GM19023 (cell line): ENCODE data around the gene SMAD7.

Experiments used
- ATAC-seq: cut with Tn5 transposase; IDR thresholded peaks from one replicate; pipeline ENCODE4 v1.9.1; 2021; ENCODE audit warnings: mild to moderate bottlenecking, moderate library complexity; ENCODE audit not compliant: unreplicated experiment

Gene SMAD7

DNA sequence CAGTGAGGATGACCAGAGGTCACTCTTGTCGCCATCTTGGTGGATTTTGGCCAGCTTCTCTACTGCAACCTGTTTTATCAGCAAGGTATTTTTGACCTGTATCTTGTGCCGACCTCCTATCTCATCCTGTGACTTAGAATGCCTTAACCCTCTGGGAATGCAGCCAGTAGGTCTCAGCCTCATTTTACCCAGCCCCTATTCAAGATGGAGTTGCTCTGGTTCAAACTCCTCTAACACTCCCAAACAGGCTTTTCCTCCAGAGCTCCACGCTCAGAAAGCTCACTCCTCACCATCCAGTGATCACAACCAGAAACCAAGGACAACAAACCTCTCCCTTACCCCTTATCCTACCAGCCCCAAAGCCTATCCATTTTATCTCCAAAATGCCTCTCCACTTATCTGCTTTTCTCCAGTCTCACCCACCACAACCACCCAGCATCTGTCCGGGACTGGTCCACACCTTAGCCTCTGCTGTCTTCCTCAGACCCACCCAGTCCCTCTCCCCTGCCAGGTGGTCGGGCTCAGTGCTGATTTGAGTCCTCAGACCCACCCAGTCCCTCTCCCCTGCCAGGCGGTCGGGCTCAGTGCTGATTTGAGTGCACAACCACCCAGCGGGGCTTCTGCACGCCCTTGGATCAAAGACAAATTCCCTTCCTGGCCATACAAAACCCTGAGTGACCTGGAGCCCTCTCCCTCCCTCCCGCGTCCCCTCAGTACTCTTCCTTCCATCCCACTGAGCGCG is 11.7 kb upstream of the SMAD7 start:
- ATAC-seq: no peak

DNA sequence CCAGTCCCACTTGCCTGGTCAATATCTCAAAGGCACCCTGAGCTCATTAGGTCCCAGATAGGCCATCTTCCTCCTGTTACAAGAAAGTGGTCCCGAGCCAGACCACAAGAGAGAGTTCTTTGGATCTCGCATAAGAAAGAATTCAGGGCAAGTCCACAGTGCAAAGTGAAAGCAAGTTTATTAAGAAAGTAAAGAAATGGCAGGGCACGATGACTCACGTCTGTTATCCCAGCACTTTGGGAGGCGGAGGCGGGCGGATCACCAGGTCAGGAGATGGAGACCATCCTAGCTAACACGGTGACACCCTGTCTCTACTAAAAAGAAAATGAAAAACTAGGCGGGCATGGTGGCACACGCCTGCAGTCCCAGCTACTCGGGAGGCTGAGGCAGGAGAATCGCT is 10.8 kb upstream of the SMAD7 start:
- no peak for ATAC-seq

DNA sequence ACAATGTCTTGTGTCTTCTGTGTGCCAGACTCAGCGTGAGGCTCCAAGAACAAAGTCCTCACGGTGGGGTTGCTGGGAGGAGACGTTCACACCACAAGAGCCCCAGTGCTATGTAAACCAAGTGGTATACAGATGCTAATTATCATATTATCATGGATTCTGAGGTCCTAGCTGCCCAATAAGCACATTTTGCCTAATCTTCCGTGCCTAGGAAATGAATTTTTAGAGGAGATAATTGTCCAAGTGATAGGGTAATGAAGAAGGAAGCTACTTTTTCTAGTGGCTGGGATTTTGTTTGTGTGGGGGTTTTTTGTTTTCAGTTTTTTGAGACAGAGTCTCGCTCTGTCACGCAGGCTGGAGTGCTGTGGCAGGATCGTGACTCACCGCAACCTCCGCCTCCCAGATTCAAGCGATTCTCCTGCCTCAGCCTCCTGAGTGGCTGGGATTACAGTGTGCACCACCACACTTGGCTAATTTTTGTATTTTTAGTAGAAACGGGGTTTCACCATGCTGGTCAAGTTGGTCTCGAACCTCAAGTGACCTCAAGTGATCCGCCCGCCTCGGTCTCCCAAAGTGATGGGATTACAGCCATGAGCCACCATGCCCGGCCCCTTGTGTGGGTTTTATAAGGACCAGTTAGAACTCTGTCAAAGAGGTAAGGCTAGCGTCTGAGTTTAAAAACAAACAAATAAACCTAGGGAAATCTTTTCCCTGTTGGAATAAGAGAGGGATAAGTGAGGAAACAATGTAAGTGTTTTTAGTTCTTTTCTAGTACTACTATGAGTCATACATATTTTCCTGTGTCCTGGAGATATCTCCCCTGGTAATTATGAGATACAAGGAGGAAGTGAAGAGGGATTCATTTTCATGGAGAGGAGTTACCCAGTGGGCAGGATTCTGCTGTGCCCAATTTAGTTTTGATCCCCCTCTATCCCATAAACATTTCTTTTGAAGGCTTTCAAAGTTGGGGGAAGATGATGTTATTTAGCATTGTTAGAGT is 9.5 kb upstream of the SMAD7 start:
- ATAC-seq: no peak

DNA sequence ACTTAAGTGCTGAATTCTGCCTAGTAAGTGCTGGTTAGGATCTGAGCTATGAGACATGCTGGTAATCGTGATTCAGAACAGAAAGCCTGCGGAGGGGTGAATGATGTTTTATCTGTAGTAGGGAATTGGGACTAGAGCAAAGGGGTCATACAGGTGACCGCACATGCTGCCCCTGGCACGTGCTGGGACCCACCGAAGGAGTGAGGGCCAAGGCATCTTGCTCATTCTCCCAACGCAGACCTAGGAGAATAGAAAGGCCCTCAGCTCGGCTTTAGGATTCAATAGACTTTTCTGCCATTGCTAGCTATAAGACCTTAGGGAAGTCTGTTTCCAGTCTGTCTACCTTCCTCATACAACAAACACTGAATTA is 8.8 kb upstream of the SMAD7 start:
- no peak for ATAC-seq

DNA sequence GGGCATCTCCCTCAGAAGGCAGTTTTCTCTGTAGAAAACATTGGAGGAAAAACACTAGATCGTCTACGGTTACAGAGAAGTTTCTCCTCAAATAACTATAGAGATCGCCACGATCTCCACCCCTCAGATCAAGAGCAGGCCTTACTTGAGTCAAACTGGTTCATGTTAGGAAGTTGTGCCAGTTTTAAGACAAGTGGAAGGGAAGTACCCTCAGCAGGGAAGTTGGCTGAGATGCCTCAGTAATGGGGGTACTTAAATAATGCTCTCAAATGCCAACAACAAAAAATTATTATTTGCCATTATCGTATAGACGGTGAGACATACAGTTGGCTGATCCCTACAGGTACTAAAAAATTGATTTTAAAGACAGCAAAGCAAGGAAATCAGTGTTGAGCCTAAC is 8.2 kb upstream of the SMAD7 start:
- ATAC-seq: no peak

DNA sequence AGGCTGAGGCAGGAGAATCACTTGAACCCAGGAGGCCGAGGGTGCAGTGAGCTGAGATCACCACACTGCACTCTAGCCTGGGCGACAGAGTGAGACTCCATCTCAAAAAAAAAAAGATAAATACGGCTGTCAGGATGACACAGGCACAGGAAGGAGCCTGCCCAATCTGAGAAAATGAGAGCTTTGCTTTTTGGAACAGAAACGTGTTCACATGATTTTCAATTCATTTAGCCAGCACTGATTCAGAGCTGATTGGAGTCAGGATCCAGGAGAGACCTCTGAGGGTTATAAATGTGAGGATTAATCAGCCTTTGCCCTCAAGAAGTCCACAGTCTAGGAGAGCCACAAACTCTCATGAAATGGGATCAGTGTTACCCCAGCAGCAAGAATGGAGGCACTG is 6.9 kb upstream of the SMAD7 start:
- ATAC-seq: no peak

DNA sequence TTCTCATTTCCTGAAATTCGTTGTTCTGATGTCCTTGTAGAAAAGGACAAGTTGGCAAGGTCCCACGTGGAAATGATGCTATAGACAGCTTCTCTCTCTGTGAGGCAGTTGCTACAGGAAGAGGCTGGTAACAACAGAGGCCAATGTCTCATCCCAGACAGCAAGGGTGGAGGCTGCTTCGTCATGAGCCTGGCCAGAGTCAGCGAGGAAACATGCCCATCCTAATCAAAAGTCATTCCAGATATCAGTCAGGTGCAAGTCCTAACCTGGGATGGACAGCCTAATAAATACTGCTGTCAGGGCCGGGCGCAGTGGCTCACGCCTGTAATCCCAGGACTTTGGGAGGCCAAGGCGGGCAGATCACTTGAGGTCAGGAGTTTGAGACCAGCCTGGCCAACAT is 6.4 kb upstream of the SMAD7 start:
- no peak for ATAC-seq

DNA sequence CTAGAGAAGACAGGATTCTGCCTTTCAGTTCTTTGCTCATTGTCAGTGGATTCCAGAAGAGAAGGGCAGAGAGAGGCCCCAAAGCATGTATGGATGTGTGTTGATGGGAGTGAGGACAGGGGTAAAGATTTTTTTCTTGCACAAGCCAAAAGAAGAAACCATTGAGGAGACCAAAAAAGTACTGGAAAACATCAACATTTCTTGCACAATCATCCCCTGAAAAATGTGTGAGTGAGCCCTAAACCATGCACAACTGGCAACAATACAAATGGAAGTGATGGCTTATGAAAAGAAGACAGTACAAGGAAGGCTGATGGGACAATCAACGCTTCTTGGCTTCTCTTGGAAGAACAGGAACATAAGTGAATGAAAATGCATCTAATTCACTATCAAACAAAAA is 5.6 kb upstream of the SMAD7 start:
- no peak for ATAC-seq

DNA sequence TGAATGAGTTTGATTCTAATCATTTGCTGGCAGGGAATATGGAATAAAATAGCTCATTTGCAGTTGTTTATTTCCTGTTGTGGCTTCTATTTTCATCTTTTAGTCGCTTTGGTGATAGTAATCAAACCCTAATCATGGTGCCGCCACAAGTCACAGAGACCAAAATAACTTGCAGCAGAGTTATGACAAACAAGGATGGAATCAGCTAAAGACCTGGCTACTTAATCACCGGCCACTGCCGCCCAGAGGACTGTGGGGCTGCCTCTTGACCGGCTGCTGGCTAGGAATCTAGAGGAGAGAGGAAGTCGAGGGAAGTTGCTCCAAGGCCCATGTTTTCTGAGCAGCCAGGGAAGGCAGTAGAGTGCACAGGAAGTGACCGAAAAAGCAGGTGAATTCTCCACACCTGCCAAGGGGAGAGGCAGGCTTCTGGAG is 5.1 kb upstream of the SMAD7 start:
- no peak for ATAC-seq

DNA sequence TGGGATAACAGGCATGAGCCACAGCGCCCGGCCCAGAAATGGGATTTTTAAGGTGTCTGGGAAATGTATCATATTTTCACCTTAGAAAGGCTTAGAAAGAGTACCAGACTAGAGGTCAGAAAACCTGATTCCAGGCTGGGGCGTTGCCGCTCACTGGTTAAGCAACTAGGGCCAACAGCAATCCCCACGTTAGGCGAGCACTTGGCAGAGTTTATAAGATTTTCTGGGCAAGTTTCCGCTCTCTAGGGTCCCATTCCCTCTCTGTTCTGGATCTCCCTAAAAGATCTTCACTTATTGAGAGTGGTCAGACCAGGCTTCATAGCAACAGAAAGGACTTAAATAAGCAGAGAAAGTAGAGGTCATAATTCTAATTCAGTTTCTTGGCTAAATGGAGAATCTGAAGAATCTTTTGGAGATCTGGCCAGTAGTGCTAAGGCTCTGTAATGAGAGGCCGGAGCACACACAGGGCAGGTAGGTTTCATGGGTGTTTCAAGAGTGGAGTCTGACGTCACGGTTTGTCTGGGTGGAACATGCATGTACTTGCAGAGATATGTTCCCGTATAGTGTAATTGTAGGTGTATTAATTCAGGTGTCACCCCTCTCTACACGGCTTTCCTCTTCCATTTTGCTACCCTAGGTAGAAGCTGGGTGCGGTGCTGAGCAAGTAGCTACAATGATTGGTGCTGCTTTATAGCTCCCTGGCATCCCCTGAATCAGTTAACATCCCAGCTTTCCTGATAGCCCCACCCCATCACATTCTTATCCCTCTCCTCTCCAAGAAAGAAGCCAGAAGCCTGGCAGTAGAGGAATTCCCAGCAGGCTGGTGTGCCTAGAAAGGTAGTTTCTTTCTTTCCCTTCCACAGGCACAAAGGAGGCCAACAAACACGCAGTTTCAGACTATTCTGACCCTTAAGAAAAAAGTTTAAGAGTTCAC is 4.4 kb upstream of the SMAD7 start:
- no peak for ATAC-seq

DNA sequence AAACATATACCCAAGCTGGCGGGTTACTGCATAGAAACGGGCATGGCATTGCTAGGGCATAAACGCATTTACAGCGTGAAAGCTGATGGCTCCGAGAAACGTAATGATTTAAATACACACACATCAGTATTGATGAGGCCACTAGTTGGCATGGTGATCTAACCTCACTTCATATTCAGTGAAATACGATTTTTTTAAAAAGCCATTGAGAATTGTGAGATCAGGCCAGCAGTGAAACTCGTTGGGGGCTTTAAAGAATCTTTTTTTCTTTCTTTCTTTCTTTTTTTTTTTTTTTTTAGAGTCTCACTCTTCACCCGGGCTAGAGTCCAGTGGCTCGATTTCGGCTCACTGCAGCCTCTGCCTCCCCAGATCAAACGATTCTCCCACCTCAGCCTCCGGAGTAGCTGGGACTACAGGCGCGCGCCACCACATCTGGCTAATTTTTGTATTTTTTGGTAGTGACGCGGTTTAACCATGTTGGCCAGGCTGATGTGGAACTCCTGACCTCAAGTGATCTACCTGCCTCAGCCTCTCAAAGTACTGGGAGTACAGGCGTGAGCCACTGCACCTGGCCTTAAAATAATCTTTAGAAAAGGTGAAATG is 2.4 kb upstream of the SMAD7 start:
- no peak for ATAC-seq

DNA sequence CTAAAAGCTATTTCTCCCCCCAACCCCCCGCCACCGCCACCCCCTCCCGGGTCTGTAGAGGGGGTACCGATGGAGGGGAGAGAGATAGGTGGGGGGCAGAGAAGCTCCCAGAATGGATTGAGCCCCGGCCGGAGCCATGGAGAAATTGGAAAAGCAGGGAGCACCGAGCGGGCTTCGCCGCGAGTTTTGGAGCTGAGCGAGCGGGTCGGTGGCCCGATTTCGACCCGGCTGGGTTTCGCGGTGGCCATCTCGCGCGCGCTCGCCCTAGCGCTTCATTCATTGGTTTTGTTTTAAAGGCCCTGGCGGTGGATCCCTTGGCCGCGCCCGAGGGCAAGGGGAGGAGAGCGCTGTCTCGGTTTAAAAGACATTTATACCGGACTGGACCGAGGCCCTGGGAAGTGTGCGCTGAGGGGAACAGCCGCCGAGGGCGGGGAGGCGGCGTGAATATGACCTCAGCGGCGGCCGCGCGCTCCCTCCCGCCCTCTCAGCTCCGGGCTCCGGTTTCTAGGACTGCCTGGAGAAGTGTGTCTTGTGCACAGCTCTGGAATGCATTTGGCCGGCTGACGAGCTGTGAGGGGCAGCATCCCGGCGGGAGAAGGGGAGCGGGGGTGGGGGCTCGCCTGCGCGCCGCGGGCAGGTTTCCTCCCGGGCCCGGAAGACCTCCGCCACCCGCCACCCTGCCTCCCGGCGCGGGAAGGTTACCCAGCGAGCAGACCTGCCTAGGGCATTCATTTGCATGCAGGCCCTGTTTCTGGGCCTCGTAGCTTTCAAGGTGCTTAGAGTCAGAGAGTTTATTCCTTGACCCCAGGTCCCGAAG is 1.7 kb upstream of the SMAD7 start:
- peak; percentile 35 for ATAC-seq

DNA sequence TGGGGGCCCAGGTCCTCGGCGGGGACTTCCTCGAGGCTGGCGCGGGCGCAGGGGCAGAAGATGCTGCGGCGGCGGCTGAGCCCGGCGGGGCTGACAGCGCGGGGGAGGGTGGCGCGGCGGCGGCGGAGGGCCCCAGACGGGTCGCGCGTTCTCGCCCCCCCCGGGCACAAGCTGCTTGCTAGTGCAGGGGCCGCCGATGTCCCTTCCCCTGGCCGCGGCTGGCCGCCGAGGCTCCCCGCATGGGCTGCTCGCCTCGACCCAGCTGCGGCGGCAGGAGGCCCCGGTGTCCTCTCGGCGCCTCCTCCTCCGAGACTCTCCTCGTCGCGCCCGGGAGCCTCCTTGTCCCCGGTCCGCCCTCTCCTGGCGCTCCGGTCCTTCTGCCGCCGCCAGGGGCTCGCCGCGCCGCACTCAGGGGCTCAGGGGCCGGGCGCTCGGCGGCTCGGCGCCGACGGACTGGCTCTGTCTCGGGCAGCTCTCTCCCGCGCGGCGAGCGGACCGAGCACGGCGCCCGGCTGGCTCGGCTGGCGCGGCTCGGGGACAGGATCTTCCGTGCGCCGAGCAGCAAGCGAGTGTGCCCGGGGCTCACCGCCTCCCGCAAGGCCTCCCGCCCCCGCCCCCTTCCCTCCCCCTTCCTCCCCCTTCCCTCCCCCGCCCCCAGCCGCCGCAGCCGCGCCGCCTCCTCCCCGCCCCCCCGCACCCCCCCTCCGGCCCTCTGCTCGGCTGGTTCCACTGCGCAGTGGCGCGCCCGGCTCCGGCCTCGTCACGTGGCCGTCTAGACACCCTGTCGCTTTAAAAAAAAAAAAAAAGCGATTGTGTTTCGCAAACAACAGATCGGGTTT is 902 bp upstream of the SMAD7 start:
- ATAC-seq: peak; percentile 38

DNA sequence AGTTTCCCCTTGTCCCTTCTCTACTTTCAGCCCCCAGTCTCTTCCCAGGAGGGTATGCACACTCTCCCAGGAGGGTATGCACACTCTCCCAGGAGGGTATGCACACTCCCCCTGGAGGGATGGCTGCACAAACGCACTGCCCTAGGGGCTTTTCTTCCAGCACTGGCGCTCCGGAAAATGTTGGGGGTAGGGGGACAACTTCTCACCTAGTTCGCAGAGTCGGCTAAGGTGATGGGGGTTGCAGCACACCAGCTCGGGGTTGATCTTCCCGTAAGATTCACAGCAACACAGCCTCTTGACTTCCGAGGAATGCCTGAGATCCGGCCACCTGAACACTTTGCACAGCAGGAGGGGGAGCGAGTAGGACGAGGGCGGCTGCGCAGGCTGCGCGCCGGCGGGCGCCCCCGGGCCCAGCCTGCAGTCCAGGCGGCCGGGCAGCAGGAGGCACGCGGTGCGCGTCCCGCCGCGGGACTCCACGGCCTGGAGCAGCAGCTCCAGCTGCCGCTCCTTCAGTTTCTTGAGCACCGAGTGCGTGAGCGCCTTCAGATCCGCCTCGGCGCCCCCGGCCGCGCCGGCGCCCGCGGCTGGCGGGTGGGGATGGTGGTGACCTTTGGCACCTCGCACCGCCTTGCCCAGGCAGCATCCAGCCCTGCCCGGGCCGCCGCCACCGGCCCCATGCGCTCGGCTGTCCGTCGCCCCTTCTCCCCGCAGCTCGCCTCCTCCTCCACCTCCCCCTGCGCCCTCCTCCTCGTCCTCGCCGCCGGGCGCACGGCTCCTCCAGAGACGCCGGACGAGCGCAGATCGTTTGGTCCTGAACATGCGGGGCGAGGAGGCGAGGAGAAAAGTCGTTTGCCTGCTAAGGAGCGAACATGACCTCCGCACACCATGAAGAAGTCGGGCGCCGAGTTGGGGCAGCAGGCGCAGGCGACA is 894 bp downstream of the SMAD7 start:
- no peak for ATAC-seq

DNA sequence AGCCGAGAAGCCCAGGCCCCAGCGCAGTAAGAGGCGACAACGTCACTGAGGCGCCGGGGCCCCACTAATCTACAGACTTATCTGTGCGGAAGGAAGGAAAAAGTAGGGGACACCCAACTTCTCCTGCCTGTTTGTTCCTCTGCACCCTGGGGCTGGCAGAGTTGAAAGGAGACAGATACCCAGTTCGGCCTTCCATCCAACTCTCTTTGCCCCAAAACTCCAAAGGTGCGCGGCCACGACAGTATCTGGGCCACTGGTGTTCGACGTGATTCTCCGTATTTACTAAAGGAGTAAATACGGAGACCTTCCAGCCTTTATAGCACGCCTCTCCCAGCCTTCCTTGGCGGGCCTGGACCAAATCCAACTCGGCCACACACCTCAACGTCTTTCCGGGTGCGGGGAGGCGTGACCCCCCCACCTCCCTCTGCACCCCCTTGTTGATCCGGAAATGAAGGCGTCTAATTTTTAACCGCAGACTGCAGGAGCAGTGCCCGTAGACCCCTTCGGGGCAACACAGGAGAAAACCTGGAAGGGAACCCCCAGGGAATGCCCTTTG is 1.6 kb downstream of the SMAD7 start:
- no peak for ATAC-seq

DNA sequence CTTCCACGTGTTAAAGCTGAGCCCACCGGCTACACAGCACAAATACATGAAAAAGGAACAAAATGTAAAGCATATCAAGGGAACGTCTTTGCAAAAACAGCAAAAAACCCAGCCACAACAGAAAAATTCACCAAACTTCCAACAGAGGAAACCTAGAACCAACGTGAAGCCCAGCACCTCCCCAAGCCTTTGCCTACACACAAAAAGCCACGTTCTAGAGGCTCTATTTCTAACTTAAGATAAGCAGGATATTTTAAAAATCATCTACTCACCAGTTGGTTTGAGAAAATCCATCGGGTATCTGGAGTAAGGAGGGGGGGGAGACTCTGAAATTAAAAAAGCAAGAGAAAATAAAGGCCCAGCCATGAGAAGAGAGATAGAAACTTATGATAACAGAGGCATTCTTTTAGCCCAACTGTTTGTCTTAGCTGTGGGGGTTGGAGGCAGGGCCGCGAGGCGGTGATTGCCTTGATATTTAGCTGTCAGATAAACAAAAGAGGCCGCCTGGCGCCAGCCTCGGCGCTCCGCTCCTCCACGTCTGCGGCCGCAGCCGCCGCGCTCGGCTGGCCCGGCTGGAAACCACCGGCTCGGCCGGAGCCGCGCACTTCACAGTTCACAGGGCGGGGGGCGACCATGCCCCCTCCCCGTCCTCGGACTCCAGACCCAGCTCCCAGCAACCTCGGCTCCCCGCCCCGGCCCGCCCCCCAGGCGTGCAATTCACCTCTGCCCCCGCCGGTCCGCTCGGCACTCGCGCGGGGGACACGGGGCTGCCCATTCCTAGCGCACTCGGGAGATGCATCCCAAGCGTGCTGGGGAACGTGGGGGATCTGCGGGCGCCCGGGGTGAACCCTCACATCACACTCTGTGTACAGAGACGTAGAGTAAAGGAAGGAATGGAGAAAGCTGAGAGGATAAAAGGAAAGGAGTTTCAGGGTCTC is 2.4 kb downstream of the SMAD7 start:
- ATAC-seq: no peak
